ENCODE measurements around the gene TTC7B.

- TF ChIP-seq CTCF (IDR thresholded peaks at IDR 0.05; ENCODE audit: low read length) (no peak), EZH2 (IDR thresholded peaks at IDR 0.05; ENCODE audit: borderline replicate concordance, low read length) (no peak)
Measured at GRCh38 chr14:90777830-90778485, 38.3 kb downstream of the TTC7B start.
